Measurements from ENCODE around the gene CEP128.

GRCh38 chr14:80781972-80782367, 159.6 kb downstream of the CEP128 start:
- TF ChIP-seq POLR2A (IDR thresholded peaks at IDR 0.05; ENCODE audit: low read length) (no peak), GATA1 (IDR thresholded peaks at IDR 0.05; ENCODE audit: low read depth, low read length) (no peak)

Measured in erythroblast (primary cell).